ENCODE data around the gene PMVK. TPM values are rescaled to one million over a fixed set of nuclear protein-coding genes. Genes with fewer than 3 reads are reported as not detected.

Gene PMVK
- total RNA-seq, 1 donor from 2014 or later, result 26.7 TPM

- no peak overlapping the region for H3K27ac Mint-ChIP-seq (ENCODE audit: unreplicated experiment)
- TF ChIP-seq, protein P1, sequence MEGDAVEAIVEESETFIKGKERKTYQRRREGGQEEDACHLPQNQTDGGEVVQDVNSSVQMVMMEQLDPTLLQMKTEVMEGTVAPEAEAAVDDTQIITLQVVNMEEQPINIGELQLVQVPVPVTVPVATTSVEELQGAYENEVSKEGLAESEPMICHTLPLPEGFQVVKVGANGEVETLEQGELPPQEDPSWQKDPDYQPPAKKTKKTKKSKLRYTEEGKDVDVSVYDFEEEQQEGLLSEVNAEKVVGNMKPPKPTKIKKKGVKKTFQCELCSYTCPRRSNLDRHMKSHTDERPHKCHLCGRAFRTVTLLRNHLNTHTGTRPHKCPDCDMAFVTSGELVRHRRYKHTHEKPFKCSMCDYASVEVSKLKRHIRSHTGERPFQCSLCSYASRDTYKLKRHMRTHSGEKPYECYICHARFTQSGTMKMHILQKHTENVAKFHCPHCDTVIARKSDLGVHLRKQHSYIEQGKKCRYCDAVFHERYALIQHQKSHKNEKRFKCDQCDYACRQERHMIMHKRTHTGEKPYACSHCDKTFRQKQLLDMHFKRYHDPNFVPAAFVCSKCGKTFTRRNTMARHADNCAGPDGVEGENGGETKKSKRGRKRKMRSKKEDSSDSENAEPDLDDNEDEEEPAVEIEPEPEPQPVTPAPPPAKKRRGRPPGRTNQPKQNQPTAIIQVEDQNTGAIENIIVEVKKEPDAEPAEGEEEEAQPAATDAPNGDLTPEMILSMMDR (IDR thresholded peaks at IDR 0.05; ENCODE audit: unreplicated experiment), result peak; percentile 78
- H3K9me3 Mint-ChIP-seq (ENCODE audit: unreplicated experiment), result no peaks in the 10 kb centered on the region
- peak; percentile 81 for DNase-seq (ENCODE audit: low spot score)
- H3K4me3 Mint-ChIP-seq (ENCODE audit: unreplicated experiment), result no peak overlapping the region
- peaks cover 4% of the 10 kb centered on the region for H3K36me3 Mint-ChIP-seq (ENCODE audit: low read depth, unreplicated experiment)
- peaks cover 7% of the 10 kb centered on the region for H3K27me3 Mint-ChIP-seq (ENCODE audit: unreplicated experiment)
- no peaks in the 10 kb centered on the region for H3K4me1 Mint-ChIP-seq (ENCODE audit: unreplicated experiment)
These were observed 58.0 kb downstream of the PMVK start for GRCh38 chr1:154878371-154879037.

GRCh38 chr1:154877370-154877974 lies 59.0 kb downstream of the PMVK start:
- H3K27ac Mint-ChIP-seq (ENCODE audit: unreplicated experiment), result no peak overlapping the region
- no peak for DNase-seq (ENCODE audit: low spot score)
- H3K4me3 Mint-ChIP-seq (ENCODE audit: unreplicated experiment), result no peak overlapping the region
- no peaks in the 10 kb centered on the region for H3K9me3 Mint-ChIP-seq (ENCODE audit: unreplicated experiment)
- H3K27me3 Mint-ChIP-seq (ENCODE audit: unreplicated experiment), result peaks cover 7% of the 10 kb centered on the region
- H3K36me3 Mint-ChIP-seq (ENCODE audit: low read depth, unreplicated experiment), result peaks cover 4% of the 10 kb centered on the region
- no peaks in the 10 kb centered on the region for H3K4me1 Mint-ChIP-seq (ENCODE audit: unreplicated experiment)
- TF ChIP-seq, protein P1 (IDR thresholded peaks at IDR 0.05; ENCODE audit: unreplicated experiment), result no peak

- no peak for DNase-seq (ENCODE audit: low spot score)
- Mint-ChIP-seq H3K36me3 (ENCODE audit: low read depth, unreplicated experiment) (peaks cover 4% of the 10 kb centered on the region), H3K27ac (ENCODE audit: unreplicated experiment) (no peak overlapping the region), H3K4me1 (ENCODE audit: unreplicated experiment) (no peaks in the 10 kb centered on the region), H3K27me3 (ENCODE audit: unreplicated experiment) (peaks cover 7% of the 10 kb centered on the region), H3K9me3 (ENCODE audit: unreplicated experiment) (no peaks in the 10 kb centered on the region), H3K4me3 (ENCODE audit: unreplicated experiment) (no peak overlapping the region)
- TF ChIP-seq, protein P1 (IDR thresholded peaks at IDR 0.05; ENCODE audit: unreplicated experiment), result no peak
These were observed 59.6 kb downstream of the PMVK start for GRCh38 chr1:154876842-154877369.

Small RNA genes lying within 50 kb of the gene (microRNA-seq; reads per million reads assigned to microRNA genes)
- gene MIR4258 (ENCODE audit: unreplicated experiment), result not detected

Other genes starting within 250 kb of the PMVK start
- 17.3 TPM for gene KCNN3, start 66.4 kb downstream of the PMVK start, total RNA-seq (ENCODE audit: unreplicated experiment)
- gene PBXIP1, start 19.4 kb upstream of the PMVK start, total RNA-seq (ENCODE audit: unreplicated experiment), result 82.1 TPM
- gene PYGO2, start 25.1 kb upstream of the PMVK start, total RNA-seq (ENCODE audit: unreplicated experiment), result 49.8 TPM
- gene SHC1, start 34.0 kb upstream of the PMVK start, total RNA-seq (ENCODE audit: unreplicated experiment), result 915 TPM
- 48.3 TPM for gene CKS1B, start 38.0 kb upstream of the PMVK start, total RNA-seq (ENCODE audit: unreplicated experiment)
- 35.9 TPM for gene FLAD1, start 46.6 kb upstream of the PMVK start, total RNA-seq (ENCODE audit: unreplicated experiment)
- gene LENEP, start 56.9 kb upstream of the PMVK start, total RNA-seq (ENCODE audit: unreplicated experiment), result 0.82 TPM
- gene ZBTB7B, start 66.1 kb upstream of the PMVK start, total RNA-seq (ENCODE audit: unreplicated experiment), result 23.3 TPM
- gene DCST2, start 97.1 kb upstream of the PMVK start, total RNA-seq (ENCODE audit: unreplicated experiment), result 2.8 TPM
- gene DCST1, start 97.1 kb upstream of the PMVK start, total RNA-seq (ENCODE audit: unreplicated experiment), result not detected
- 382 TPM for gene ADAM15, start 114.6 kb upstream of the PMVK start, total RNA-seq (ENCODE audit: unreplicated experiment)
- gene EFNA4, start 127.0 kb upstream of the PMVK start, total RNA-seq (ENCODE audit: unreplicated experiment), result 25.2 TPM
- gene EFNA3, start 142.1 kb upstream of the PMVK start, total RNA-seq (ENCODE audit: unreplicated experiment), result 9.6 TPM
- 413 TPM for gene EFNA1, start 191.2 kb upstream of the PMVK start, total RNA-seq (ENCODE audit: unreplicated experiment)
- 43.9 TPM for gene SLC50A1, start 199.1 kb upstream of the PMVK start, total RNA-seq (ENCODE audit: unreplicated experiment)
- 39.2 TPM for gene DPM3, start 203.8 kb upstream of the PMVK start, total RNA-seq (ENCODE audit: unreplicated experiment)
- 173 TPM for gene KRTCAP2, start 236.6 kb upstream of the PMVK start, total RNA-seq (ENCODE audit: unreplicated experiment)
- gene TRIM46, start 237.1 kb upstream of the PMVK start, total RNA-seq (ENCODE audit: unreplicated experiment), result 8.5 TPM

All from endothelial cell (in vitro differentiated cells).